Measurements from ENCODE around the gene UBTD2. TPM values are rescaled to one million over a fixed set of nuclear protein-coding genes. Genes with fewer than 3 reads are reported as not detected.

Gene UBTD2
- total and polyA plus RNA-seq, 10 of the 15 experiments (the other 5 are each of a cell fraction or from before 2014, with no cell fraction given), result 7.7 to 30.5 (median 19.4) TPM

DNA sequence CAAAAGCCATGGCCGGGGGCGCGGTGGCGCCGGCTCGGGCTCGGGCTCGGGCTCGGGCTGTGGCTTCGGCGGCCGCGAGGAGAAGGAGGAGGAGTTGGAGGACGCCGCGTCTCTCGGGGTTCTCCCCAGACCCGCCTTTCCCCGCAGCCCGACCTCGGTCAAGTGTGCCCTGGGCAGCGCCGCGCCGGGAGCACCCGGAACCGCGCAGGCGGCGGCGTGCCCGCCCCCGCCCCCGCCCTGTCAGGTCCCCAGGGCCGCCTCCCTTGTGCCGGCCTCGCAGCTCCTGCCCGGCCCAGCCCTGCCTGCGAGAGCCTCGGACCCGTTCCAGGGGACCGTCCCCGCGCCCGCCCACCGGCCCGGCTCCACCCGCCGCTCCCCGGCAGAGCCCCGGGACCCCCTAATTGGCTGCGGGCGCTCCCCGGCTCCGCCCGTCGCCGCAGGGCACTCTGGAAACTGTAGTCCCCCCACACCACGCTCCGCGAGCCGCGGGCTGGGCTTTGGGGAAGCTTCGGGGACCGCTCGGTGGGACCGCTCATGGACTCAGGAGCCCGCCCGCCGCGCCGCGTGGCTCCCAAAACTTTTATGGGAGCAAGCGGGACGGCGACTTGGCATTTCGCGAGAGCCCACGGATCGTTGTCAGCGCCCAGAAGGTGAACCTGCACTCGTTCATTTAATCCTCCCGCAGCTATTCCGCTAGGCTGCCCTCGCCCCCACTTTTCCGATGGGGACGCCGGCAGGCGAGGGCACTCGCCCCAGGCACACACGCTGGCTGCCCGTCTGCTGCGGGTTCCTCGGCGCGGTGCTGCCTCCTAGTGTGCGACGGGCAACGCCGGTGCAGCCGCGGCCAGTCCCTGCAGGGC, 95.3 kb downstream of the UBTD2 start, which contains the start of gene STK10 (continued):
- TF ChIP-seq, protein P1, sequence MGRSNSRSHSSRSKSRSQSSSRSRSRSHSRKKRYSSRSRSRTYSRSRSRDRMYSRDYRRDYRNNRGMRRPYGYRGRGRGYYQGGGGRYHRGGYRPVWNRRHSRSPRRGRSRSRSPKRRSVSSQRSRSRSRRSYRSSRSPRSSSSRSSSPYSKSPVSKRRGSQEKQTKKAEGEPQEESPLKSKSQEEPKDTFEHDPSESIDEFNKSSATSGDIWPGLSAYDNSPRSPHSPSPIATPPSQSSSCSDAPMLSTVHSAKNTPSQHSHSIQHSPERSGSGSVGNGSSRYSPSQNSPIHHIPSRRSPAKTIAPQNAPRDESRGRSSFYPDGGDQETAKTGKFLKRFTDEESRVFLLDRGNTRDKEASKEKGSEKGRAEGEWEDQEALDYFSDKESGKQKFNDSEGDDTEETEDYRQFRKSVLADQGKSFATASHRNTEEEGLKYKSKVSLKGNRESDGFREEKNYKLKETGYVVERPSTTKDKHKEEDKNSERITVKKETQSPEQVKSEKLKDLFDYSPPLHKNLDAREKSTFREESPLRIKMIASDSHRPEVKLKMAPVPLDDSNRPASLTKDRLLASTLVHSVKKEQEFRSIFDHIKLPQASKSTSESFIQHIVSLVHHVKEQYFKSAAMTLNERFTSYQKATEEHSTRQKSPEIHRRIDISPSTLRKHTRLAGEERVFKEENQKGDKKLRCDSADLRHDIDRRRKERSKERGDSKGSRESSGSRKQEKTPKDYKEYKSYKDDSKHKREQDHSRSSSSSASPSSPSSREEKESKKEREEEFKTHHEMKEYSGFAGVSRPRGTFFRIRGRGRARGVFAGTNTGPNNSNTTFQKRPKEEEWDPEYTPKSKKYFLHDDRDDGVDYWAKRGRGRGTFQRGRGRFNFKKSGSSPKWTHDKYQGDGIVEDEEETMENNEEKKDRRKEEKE (IDR thresholded peaks at IDR 0.05), result no peak
- TF ChIP-seq TARDBP (IDR thresholded peaks at IDR 0.05; ENCODE audit: borderline replicate concordance) (no peak), HDGF (IDR thresholded peaks at IDR 0.05) (peak; percentile 49; the same call in 1 of the 2 replicates), NFXL1 (IDR thresholded peaks at IDR 0.05; ENCODE audit: borderline replicate concordance) (no peak), CHD4 (IDR thresholded peaks at IDR 0.05) (peak; percentile 78; the same call in 1 of the 2 replicates), SMAD1 (IDR thresholded peaks at IDR 0.05; ENCODE audit: low read depth, partially characterized antibody) (no peak), ZNF217 (IDR thresholded peaks at IDR 0.05) (no peak), CEBPB (IDR thresholded peaks at IDR 0.05; ENCODE audit: borderline replicate concordance in 1 of 2, low read depth in 2 of 2, low read length in 2 of 2) (no peak), SREBF2 (IDR thresholded peaks at IDR 0.05; ENCODE audit: low read length) (no peak), ZNF384 (IDR thresholded peaks at IDR 0.05; ENCODE audit: borderline replicate concordance, low read depth, low read length) (no peak), YY1 (IDR thresholded peaks at IDR 0.05; ENCODE audit: low read depth, low read length) (peak; percentile 78), SPI1 (IDR thresholded peaks at IDR 0.05; ENCODE audit: borderline replicate concordance, insufficient read depth, low read depth, low read length) (no peak), MYB (IDR thresholded peaks at IDR 0.05; ENCODE audit: borderline replicate concordance, low read depth, low read length) (no peak), RAD21 (IDR thresholded peaks at IDR 0.05; ENCODE audit: insufficient read depth, low read depth, low read length) (peak; percentile 85)
- TF ChIP-seq, protein P2, sequence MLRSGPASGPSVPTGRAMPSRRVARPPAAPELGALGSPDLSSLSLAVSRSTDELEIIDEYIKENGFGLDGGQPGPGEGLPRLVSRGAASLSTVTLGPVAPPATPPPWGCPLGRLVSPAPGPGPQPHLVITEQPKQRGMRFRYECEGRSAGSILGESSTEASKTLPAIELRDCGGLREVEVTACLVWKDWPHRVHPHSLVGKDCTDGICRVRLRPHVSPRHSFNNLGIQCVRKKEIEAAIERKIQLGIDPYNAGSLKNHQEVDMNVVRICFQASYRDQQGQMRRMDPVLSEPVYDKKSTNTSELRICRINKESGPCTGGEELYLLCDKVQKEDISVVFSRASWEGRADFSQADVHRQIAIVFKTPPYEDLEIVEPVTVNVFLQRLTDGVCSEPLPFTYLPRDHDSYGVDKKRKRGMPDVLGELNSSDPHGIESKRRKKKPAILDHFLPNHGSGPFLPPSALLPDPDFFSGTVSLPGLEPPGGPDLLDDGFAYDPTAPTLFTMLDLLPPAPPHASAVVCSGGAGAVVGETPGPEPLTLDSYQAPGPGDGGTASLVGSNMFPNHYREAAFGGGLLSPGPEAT (IDR thresholded peaks at IDR 0.05; ENCODE audit: low read depth), result peak; percentile 71
- TF ChIP-seq, protein P3, sequence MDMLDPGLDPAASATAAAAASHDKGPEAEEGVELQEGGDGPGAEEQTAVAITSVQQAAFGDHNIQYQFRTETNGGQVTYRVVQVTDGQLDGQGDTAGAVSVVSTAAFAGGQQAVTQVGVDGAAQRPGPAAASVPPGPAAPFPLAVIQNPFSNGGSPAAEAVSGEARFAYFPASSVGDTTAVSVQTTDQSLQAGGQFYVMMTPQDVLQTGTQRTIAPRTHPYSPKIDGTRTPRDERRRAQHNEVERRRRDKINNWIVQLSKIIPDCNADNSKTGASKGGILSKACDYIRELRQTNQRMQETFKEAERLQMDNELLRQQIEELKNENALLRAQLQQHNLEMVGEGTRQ (IDR thresholded peaks at IDR 0.05; ENCODE audit: borderline replicate concordance, low read depth, low read length), result no peak
- TF ChIP-seq, protein P4, sequence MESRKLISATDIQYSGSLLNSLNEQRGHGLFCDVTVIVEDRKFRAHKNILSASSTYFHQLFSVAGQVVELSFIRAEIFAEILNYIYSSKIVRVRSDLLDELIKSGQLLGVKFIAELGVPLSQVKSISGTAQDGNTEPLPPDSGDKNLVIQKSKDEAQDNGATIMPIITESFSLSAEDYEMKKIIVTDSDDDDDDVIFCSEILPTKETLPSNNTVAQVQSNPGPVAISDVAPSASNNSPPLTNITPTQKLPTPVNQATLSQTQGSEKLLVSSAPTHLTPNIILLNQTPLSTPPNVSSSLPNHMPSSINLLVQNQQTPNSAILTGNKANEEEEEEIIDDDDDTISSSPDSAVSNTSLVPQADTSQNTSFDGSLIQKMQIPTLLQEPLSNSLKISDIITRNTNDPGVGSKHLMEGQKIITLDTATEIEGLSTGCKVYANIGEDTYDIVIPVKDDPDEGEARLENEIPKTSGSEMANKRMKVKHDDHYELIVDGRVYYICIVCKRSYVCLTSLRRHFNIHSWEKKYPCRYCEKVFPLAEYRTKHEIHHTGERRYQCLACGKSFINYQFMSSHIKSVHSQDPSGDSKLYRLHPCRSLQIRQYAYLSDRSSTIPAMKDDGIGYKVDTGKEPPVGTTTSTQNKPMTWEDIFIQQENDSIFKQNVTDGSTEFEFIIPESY (IDR thresholded peaks at IDR 0.05), result no peak
- TF ChIP-seq, protein P5, sequence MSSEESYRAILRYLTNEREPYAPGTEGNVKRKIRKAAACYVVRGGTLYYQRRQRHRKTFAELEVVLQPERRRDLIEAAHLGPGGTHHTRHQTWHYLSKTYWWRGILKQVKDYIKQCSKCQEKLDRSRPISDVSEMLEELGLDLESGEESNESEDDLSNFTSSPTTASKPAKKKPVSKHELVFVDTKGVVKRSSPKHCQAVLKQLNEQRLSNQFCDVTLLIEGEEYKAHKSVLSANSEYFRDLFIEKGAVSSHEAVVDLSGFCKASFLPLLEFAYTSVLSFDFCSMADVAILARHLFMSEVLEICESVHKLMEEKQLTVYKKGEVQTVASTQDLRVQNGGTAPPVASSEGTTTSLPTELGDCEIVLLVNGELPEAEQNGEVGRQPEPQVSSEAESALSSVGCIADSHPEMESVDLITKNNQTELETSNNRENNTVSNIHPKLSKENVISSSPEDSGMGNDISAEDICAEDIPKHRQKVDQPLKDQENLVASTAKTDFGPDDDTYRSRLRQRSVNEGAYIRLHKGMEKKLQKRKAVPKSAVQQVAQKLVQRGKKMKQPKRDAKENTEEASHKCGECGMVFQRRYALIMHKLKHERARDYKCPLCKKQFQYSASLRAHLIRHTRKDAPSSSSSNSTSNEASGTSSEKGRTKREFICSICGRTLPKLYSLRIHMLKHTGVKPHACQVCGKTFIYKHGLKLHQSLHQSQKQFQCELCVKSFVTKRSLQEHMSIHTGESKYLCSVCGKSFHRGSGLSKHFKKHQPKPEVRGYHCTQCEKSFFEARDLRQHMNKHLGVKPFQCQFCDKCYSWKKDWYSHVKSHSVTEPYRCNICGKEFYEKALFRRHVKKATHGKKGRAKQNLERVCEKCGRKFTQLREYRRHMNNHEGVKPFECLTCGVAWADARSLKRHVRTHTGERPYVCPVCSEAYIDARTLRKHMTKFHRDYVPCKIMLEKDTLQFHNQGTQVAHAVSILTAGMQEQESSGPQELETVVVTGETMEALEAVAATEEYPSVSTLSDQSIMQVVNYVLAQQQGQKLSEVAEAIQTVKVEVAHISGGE (CRISPR knock-in tag; IDR thresholded peaks at IDR 0.05), result no peak
